HG03442 (cell line): Measurements from ENCODE around the gene PRRC2A.
A peak's percentile ranks its signal among the peaks of the same experiment; 100 is the strongest.
"Not testable (repeated sequence)": the region's sequence is repeated elsewhere in the genome, so short reads cannot be mapped to it uniquely, and the experiment has no call there.

ENCODE experiments used
- ATAC-seq: cut with Tn5 transposase; IDR thresholded peaks from one replicate; pipeline ENCODE4 v1.9.1; 2021; ENCODE audit warnings: mild to moderate bottlenecking, moderate library complexity; ENCODE audit not compliant: unreplicated experiment

The PRRC2A gene

GRCh38 chr6:31585491-31585890, 35.0 kb upstream of the PRRC2A start:
- ATAC-seq = no peak

- ATAC-seq = no peak
These were observed 34.5 kb upstream of the PRRC2A start, which contains the start of gene LST1 for GRCh38 chr6:31586008-31586407. Gene LST1 (plus strand): TSS chr6:31586277. CDS start chr6:31587300, 1,023 bp downstream.

GRCh38 chr6:31586599-31587281, 33.8 kb upstream of the PRRC2A start:
- no peak for ATAC-seq

- ATAC-seq = no peak
These were observed 32.4 kb upstream of the PRRC2A start for GRCh38 chr6:31587791-31588777.

GRCh38 chr6:31588871-31589650, 31.5 kb upstream of the PRRC2A start:
- ATAC-seq = no peak

GRCh38 chr6:31590691-31591090, 29.8 kb upstream of the PRRC2A start:
- not testable (repeated sequence) for ATAC-seq

- no peak for ATAC-seq
These were observed 28.1 kb upstream of the PRRC2A start for GRCh38 chr6:31592396-31592771.

GRCh38 chr6:31597006-31597405, 23.5 kb upstream of the PRRC2A start:
- ATAC-seq = no peak

- no peak for ATAC-seq
These were observed 13.2 kb upstream of the PRRC2A start for GRCh38 chr6:31607317-31607716.

- ATAC-seq = no peak
These were observed 10.8 kb upstream of the PRRC2A start for GRCh38 chr6:31609519-31610406.

GRCh38 chr6:31610968-31611367, 9.5 kb upstream of the PRRC2A start:
- no peak for ATAC-seq

- ATAC-seq = no peak
These were observed 6.4 kb upstream of the PRRC2A start for GRCh38 chr6:31614075-31614619.

- ATAC-seq = no peak
These were observed 5.6 kb upstream of the PRRC2A start, which contains the start of gene AIF1 for GRCh38 chr6:31614684-31615578. Gene AIF1 (plus strand): TSS chr6:31615234. CDS start chr6:31615330, 96 bp downstream.

GRCh38 chr6:31615748-31616147, 4.8 kb upstream of the PRRC2A start:
- no peak for ATAC-seq

GRCh38 chr6:31617010-31617409, 3.5 kb upstream of the PRRC2A start:
- no peak for ATAC-seq

- ATAC-seq = peak; percentile 77
These were observed 520 bp upstream of the PRRC2A start for GRCh38 chr6:31619805-31620585.

- no peak for ATAC-seq
These were observed 915 bp downstream of the PRRC2A start for GRCh38 chr6:31621320-31621939.
